ENCODE results near the gene ANKIB1. TPM values are rescaled to one million over a fixed set of nuclear protein-coding genes. Genes with fewer than 3 reads are reported as not detected.

The ANKIB1 gene
- polyA plus RNA-seq, 1 of the 3 experiments (the other 2 are of a cell fraction), result 24.6 TPM

GRCh38 chr7:92279396-92280031, 33.7 kb downstream of the ANKIB1 start:
- POLR2A ChIA-PET, result no interaction called here
- H3K4me1 ChIP-seq (ENCODE audit: control insufficient read depth in 1 of 2, insufficient read depth in 2 of 2, low read depth in 1 of 2, low read length in 1 of 2), result peaks cover 12 to 14% of the 10 kb centered on the region in 2 experiments; a peak in 3 of 4 replicates
- no peak overlapping the region for H3K27ac ChIP-seq (ENCODE audit: low read depth in 2 of 2, low read length in 1 of 2)
- H2AFZ ChIP-seq (ENCODE audit: low read depth), result no peak overlapping the region
- no peaks in the 10 kb centered on the region for H3K9me3 ChIP-seq
- no peaks in the 10 kb centered on the region for H3K27me3 ChIP-seq (ENCODE audit: insufficient read depth)
- H4K20me1 ChIP-seq (ENCODE audit: insufficient read depth), result peaks cover 16% of the 10 kb centered on the region; the same call in 1 of the 2 replicates
- H3K9ac ChIP-seq, result no peak overlapping the region
- no peak for TF ChIP-seq RXRA (IDR thresholded peaks at IDR 0.05; ENCODE audit: borderline replicate concordance, low read depth)
- H3K4me3 ChIP-seq (ENCODE audit: low read depth in 2 of 2, low read length in 1 of 2), result no peak overlapping the region
- peaks cover 88% of the 10 kb centered on the region for H3K79me2 ChIP-seq (ENCODE audit: insufficient read depth)
- CTCF ChIA-PET, result interaction anchor here (1.2 kb wide), 2 partner anchors 14 to 17 kb away, joined by 3 to 4 read pairs; no protein-coding TSS in a partner anchor
- no peak for DNase-seq
- H3K9me2 ChIP-seq, result no peaks in the 10 kb centered on the region
- H3K36me3 ChIP-seq (replicated peaks in 1 of 2; ENCODE audit: control insufficient read depth in 1 of 2, insufficient read depth in 2 of 2, low read length in 1 of 2), result peaks cover 2 to 5% of the 10 kb centered on the region in 2 experiments
- H3K4me2 ChIP-seq, result no peak overlapping the region
- H3F3A ChIP-seq (replicated peaks; ENCODE audit: insufficient read depth), result peaks cover 5% of the 10 kb centered on the region
- 53% methylated on average over 2 of the region's 2 CpGs for WGBS (ENCODE audit: low lambda C conversion rate)

- H3K4me2 ChIP-seq, result no peak overlapping the region
- no peak overlapping the region for H3K9ac ChIP-seq
- peaks cover 12 to 14% of the 10 kb centered on the region in 2 experiments; a peak in 3 of 4 replicates for H3K4me1 ChIP-seq (ENCODE audit: control insufficient read depth in 1 of 2, insufficient read depth in 2 of 2, low read depth in 1 of 2, low read length in 1 of 2)
- peaks cover 88% of the 10 kb centered on the region for H3K79me2 ChIP-seq (ENCODE audit: insufficient read depth)
- no peak for DNase-seq
- WGBS (ENCODE audit: low lambda C conversion rate), result 91% methylated on average over 2 of the region's 2 CpGs
- H3K36me3 ChIP-seq (replicated peaks in 1 of 2; ENCODE audit: control insufficient read depth in 1 of 2, insufficient read depth in 2 of 2, low read length in 1 of 2), result peaks cover 2 to 9% of the 10 kb centered on the region in 2 experiments
- H3K4me3 ChIP-seq (ENCODE audit: low read depth in 2 of 2, low read length in 1 of 2), result no peak overlapping the region
- TF ChIP-seq IRF3 (IDR thresholded peaks at IDR 0.05; ENCODE audit: low read depth, low read length) (no peak), PBX3 (IDR thresholded peaks at IDR 0.05) (0 out of 2 replicates have a peak, but pooled peaks have one; percentile 25)
- H3K27me3 ChIP-seq (ENCODE audit: insufficient read depth), result no peaks in the 10 kb centered on the region
- no peak overlapping the region for H3K27ac ChIP-seq (ENCODE audit: low read depth in 2 of 2, low read length in 1 of 2)
- POLR2A ChIA-PET, result no interaction called here
- no peaks in the 10 kb centered on the region for H3K9me3 ChIP-seq
- no peak overlapping the region for H2AFZ ChIP-seq (ENCODE audit: low read depth)
- CTCF ChIA-PET, result interaction anchor here (1.0 kb wide), 1 partner anchor 148 kb away, joined by 3 read pairs; no protein-coding TSS in a partner anchor
- H4K20me1 ChIP-seq (ENCODE audit: insufficient read depth), result peaks cover 26% of the 10 kb centered on the region; the same call in 1 of the 2 replicates
- peaks cover 5% of the 10 kb centered on the region for H3F3A ChIP-seq (replicated peaks; ENCODE audit: insufficient read depth)
- no peaks in the 10 kb centered on the region for H3K9me2 ChIP-seq
Observed at GRCh38 chr7:92281031-92281430, 35.3 kb downstream of the ANKIB1 start.

GRCh38 chr7:92282221-92282814, 36.5 kb downstream of the ANKIB1 start:
- H3K9me3 ChIP-seq, result no peaks in the 10 kb centered on the region
- peaks cover 5% of the 10 kb centered on the region for H3F3A ChIP-seq (replicated peaks; ENCODE audit: insufficient read depth)
- TF ChIP-seq GATA2 (CRISPR knock-in tag; IDR thresholded peaks at IDR 0.05) (no peak), USF2 (IDR thresholded peaks at IDR 0.05; ENCODE audit: borderline replicate concordance, low read depth, low read length) (no peak), TAF1 (IDR thresholded peaks at IDR 0.05; ENCODE audit: borderline replicate concordance, low read depth, low read length) (no peak), PBX3 (IDR thresholded peaks at IDR 0.05) (no peak), EP300 (IDR thresholded peaks at IDR 0.05; ENCODE audit: borderline replicate concordance in 1 of 2, low read depth in 1 of 2, low read length in 1 of 2) (no peak), JUND (IDR thresholded peaks at IDR 0.05) (no peak), IRF3 (IDR thresholded peaks at IDR 0.05; ENCODE audit: low read depth, low read length) (no peak), RAD21 (IDR thresholded peaks at IDR 0.05; ENCODE audit: low read length) (no peak)
- H3K27ac ChIP-seq (ENCODE audit: low read depth in 2 of 2, low read length in 1 of 2), result peak overlapping the region in 1 of 2 experiments; percentile 1; a peak in 1 of 4 replicates
- H3K79me2 ChIP-seq (ENCODE audit: insufficient read depth), result peaks cover 88% of the 10 kb centered on the region
- ChIA-PET CTCF (interaction anchor here (0.8 to 1.4 kb wide), 3 partner anchors 9 to 15 kb away, joined by 3 to 7 read pairs (median 3); no protein-coding TSS in a partner anchor), POLR2A (no interaction called here)
- H3K27me3 ChIP-seq (ENCODE audit: insufficient read depth), result no peaks in the 10 kb centered on the region
- H3K9me2 ChIP-seq, result no peaks in the 10 kb centered on the region
- no peak overlapping the region for H3K4me2 ChIP-seq
- 96% methylated on average over 6 of the region's 6 CpGs for WGBS (ENCODE audit: low lambda C conversion rate)
- no peak for DNase-seq
- peaks cover 2 to 4% of the 10 kb centered on the region in 2 experiments for H3K36me3 ChIP-seq (replicated peaks in 1 of 2; ENCODE audit: control insufficient read depth in 1 of 2, insufficient read depth in 2 of 2, low read length in 1 of 2)
- no peak overlapping the region for H3K9ac ChIP-seq
- H3K4me1 ChIP-seq (ENCODE audit: control insufficient read depth in 1 of 2, insufficient read depth in 2 of 2, low read depth in 1 of 2, low read length in 1 of 2), result peaks cover 12 to 14% of the 10 kb centered on the region in 2 experiments; a peak in 3 of 4 replicates
- H4K20me1 ChIP-seq (ENCODE audit: insufficient read depth), result peaks cover 28% of the 10 kb centered on the region; the same call in 1 of the 2 replicates
- H3K4me3 ChIP-seq (ENCODE audit: low read depth in 2 of 2, low read length in 1 of 2), result no peak overlapping the region
- H2AFZ ChIP-seq (ENCODE audit: low read depth), result no peak overlapping the region
